ENCODE results near the gene GAB3. TPM values are rescaled to one million over a fixed set of nuclear protein-coding genes. Genes with fewer than 3 reads are reported as not detected.

Gene GAB3
- total RNA-seq, 6 experiments from 2014 or later = 0.64 to 1.7 (median 1.1) TPM

DNA sequence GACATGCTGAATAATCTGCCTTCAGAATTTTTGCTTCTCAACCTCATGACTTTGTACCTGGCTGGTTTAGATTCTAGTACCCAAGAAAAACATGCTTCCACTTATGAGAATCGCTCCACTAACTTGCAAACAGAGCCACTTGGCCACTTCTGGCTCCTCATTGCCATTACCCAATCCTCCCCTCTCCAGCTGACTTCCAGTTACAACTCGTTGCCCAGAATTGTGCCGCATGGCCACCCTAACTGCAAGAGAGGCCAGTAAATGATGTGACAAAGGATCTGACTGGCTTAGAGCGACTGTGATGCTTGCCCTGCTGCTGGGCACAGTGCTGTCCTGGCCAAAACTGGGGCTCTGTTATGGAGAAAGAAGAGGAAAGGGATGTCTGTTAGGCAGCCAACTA, 7.8 kb upstream of the GAB3 start:
- Histone ChIP-seq H3K4me1 (peaks cover 0 to 7% (median 0%) of the 10 kb centered on the region in 4 donors), H3K36me3 (no peaks in the 10 kb centered on the region), H3K9me3 (no peaks in the 10 kb centered on the region), H3K4me3 (no peak overlapping the region), H3K27me3 (no peaks in the 10 kb centered on the region), H3K27ac (no peak overlapping the region)
- ATAC-seq (no peak), DNase-seq (no peak)
- 75% methylated on average over 4 of the region's 4 CpGs for WGBS (ENCODE audit: insufficient coverage, low coverage, low lambda C conversion rate, missing lambda C conversion rate)
- TF ChIP-seq POLR2A (IDR thresholded peaks at IDR 0.05) = no peak
- TF ChIP-seq, protein P1, sequence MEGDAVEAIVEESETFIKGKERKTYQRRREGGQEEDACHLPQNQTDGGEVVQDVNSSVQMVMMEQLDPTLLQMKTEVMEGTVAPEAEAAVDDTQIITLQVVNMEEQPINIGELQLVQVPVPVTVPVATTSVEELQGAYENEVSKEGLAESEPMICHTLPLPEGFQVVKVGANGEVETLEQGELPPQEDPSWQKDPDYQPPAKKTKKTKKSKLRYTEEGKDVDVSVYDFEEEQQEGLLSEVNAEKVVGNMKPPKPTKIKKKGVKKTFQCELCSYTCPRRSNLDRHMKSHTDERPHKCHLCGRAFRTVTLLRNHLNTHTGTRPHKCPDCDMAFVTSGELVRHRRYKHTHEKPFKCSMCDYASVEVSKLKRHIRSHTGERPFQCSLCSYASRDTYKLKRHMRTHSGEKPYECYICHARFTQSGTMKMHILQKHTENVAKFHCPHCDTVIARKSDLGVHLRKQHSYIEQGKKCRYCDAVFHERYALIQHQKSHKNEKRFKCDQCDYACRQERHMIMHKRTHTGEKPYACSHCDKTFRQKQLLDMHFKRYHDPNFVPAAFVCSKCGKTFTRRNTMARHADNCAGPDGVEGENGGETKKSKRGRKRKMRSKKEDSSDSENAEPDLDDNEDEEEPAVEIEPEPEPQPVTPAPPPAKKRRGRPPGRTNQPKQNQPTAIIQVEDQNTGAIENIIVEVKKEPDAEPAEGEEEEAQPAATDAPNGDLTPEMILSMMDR (IDR thresholded peaks at IDR 0.05) = no peak
- intact Hi-C loops (cut with DNase I) = no loop called here

DNA sequence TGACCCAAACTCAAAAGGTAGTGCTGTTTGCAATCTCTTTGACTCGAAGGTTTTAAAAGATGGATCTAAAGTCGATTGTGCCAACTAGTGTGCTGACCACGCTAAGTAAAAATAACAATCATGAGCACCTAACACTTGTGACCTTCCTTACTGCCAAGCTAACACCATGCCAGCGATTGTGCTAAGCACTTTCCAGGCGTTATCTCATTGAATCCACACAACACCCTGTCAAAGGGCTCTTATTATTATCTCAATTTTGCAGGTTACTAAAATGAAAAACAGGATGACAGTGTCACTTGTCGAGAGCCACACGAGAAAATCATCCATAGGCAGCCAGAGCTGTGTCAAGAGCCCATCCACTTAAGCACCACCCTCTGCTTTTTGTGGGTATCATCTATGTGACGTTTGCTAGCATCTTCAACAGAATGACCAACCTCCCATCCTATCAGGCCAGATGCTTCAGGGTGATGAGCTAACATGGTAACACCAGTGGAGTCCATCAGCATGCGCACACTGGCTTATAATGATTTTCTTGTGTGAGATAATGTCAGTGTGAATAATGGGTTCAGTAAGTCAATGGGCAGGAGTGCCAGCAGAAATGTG, 893 bp upstream of the GAB3 start:
- intact Hi-C loops (cut with DNase I) = no loop called here
- TF ChIP-seq POLR2A (IDR thresholded peaks at IDR 0.05) = no peak
- TF ChIP-seq, protein P1 (IDR thresholded peaks at IDR 0.05) = no peak
- Histone ChIP-seq H3K4me3 (no peak overlapping the region), H3K27me3 (no peaks in the 10 kb centered on the region), H3K9me3 (no peaks in the 10 kb centered on the region), H3K4me1 (no peaks in the 10 kb centered on the region), H3K36me3 (no peaks in the 10 kb centered on the region), H3K27ac (no peak overlapping the region)
- ATAC-seq (no peak), DNase-seq (no peak)
- WGBS (ENCODE audit: insufficient coverage, low coverage, low lambda C conversion rate, missing lambda C conversion rate) = 45% methylated on average over 8 of the region's 9 CpGs

DNA sequence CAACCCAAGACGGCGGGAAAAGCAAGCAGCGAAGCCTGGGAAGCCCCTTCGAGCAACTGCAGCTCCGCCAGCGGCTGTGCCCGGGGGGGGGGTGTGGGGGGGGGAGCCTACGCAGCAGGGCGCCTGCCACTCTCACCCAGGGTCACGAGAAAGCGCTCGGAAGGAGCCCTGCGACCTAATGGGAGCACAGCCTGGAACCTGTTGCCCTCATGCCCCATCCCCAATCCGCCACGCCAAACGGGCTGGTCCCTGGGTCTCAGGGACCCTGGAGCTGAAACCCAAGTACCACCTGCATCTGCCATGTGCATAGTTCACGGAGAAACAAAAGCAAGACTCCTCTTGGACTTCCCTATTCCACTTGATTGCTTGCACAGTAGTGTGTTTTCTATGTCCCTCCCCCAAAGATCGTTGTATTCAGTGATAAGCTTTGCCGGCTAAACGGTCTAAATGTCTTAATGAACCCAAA, 359 bp upstream of the GAB3 start:
- Histone ChIP-seq H3K4me1 (no peaks in the 10 kb centered on the region), H3K27ac (peak overlapping the region in 1 of 3 donors; percentile 16), H3K9me3 (no peaks in the 10 kb centered on the region), H3K4me3 (peak overlapping the region in 1 of 3 donors; percentile 41), H3K27me3 (no peaks in the 10 kb centered on the region), H3K36me3 (no peaks in the 10 kb centered on the region)
- DNase-seq (peak in 1 of 3 donors; percentile 56), ATAC-seq (peak in 2 of 4 donors; percentile 12 to 20)
- no peak for TF ChIP-seq POLR2A (IDR thresholded peaks at IDR 0.05)
- TF ChIP-seq, protein P1 (IDR thresholded peaks at IDR 0.05) = no peak
- intact Hi-C loops (cut with DNase I) = no loop called here
- 32% methylated on average over 6 of the region's 20 CpGs for WGBS (ENCODE audit: insufficient coverage, low coverage, low lambda C conversion rate, missing lambda C conversion rate)

DNA sequence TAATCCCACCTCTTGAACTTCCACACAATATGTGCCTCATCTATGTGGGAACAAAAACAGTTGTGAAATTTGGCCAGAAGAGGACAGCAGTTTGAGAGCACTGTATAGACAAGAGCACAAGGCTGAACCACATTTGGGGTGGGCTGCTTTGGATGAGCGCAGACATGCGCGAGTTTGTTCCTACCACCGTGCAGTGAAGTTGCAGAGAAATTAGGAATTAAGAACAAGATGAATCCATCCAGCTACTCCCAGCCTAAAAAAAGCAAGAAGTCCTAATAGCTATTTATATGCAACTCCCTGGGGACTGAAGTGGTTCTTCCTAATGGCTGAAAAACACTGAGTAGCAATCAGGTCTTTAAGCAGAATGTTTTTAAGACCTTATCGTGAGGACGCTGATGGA, 1.0 kb downstream of the GAB3 start:
- intact Hi-C loops (cut with DNase I) = no loop called here
- 18% methylated on average over 6 of the region's 6 CpGs for WGBS (ENCODE audit: insufficient coverage, low coverage, low lambda C conversion rate, missing lambda C conversion rate)
- no peak for TF ChIP-seq POLR2A (IDR thresholded peaks at IDR 0.05)
- TF ChIP-seq, protein P1 (IDR thresholded peaks at IDR 0.05) = no peak
- H3K36me3 ChIP-seq = no peaks in the 10 kb centered on the region
- DNase-seq (no peak), ATAC-seq (no peak)
- no peaks in the 10 kb centered on the region for H3K27me3 ChIP-seq
- H3K27ac ChIP-seq = peak overlapping the region in 1 of 3 donors; percentile 71
- H3K9me3 ChIP-seq = no peaks in the 10 kb centered on the region
- H3K4me1 ChIP-seq = no peaks in the 10 kb centered on the region
- no peak overlapping the region for H3K4me3 ChIP-seq

Data from right lobe of liver (tissue), 6 donors.